CD4-positive, alpha-beta T cell treated with Interferon alpha-2 for 1 hour (primary cell): ENCODE results near the gene COL27A1.
A peak's percentile ranks its signal among the peaks of the same experiment; 100 is the strongest.

ENCODE experiments used
- DNase-seq, 2 donors: peaks; one replicate each; pipeline ENCODE4 v3.0.0-alpha.2; 2020 to 2022

The COL27A1 gene

GRCh38 chr9:114289571-114290481, 134.5 kb downstream of the COL27A1 start:
- DNase-seq = no peak

GRCh38 chr9:114290561-114290986, 135.2 kb downstream of the COL27A1 start:
- DNase-seq = no peak

GRCh38 chr9:114291064-114291474, 135.7 kb downstream of the COL27A1 start:
- DNase-seq = peak; percentile 47 to 63

- DNase-seq = no peak
These were observed 136.7 kb downstream of the COL27A1 start for GRCh38 chr9:114291886-114292590.

- no peak for DNase-seq
These were observed 139.3 kb downstream of the COL27A1 start for GRCh38 chr9:114294664-114295063.

GRCh38 chr9:114296338-114296737, 141.0 kb downstream of the COL27A1 start:
- no peak for DNase-seq

GRCh38 chr9:114299286-114300152, 144.2 kb downstream of the COL27A1 start:
- no peak for DNase-seq

GRCh38 chr9:114300153-114300845, 145.0 kb downstream of the COL27A1 start:
- DNase-seq = no peak

GRCh38 chr9:114300846-114301797, 145.8 kb downstream of the COL27A1 start:
- DNase-seq = no peak

- no peak for DNase-seq
These were observed 146.6 kb downstream of the COL27A1 start for GRCh38 chr9:114301798-114302565.

GRCh38 chr9:114302727-114303126, 147.4 kb downstream of the COL27A1 start:
- DNase-seq = no peak

GRCh38 chr9:114303571-114303970, 148.2 kb downstream of the COL27A1 start:
- DNase-seq = no peak

- DNase-seq = no peak
These were observed 148.6 kb downstream of the COL27A1 start for GRCh38 chr9:114303977-114304376.

- DNase-seq = no peak
These were observed 149.3 kb downstream of the COL27A1 start for GRCh38 chr9:114304416-114305188.

- DNase-seq = no peak
These were observed 152.5 kb downstream of the COL27A1 start for GRCh38 chr9:114307899-114308267.

GRCh38 chr9:114308361-114308950, 153.1 kb downstream of the COL27A1 start:
- DNase-seq = no peak

GRCh38 chr9:114309096-114309495, 153.8 kb downstream of the COL27A1 start:
- no peak for DNase-seq

- DNase-seq = no peak
These were observed 155.4 kb downstream of the COL27A1 start for GRCh38 chr9:114310471-114311450.
